GM12878 (cell line): ENCODE measurements around the gene PDZRN4. TPM values are rescaled to one million over a fixed set of nuclear protein-coding genes. Genes with fewer than 3 reads are reported as not detected.

Experiments used
- ATAC-seq: fragments of 200-7000 bp; cut with Tn5 transposase; 3 replicates; pipeline ENCODE4 v1.9.1; 2020; ENCODE audit warnings: mild to moderate bottlenecking, moderate library complexity
- BruUV-seq: library from RNA; stranded (reverse); fragments of 400-500 nt; replicated peaks from 2 replicates; lab custom pipeline; 2021; lab: Mats Ljungman, UMichigan
- CTCF ChIA-PET: fragments of 300-600 bp; sonication (Branson Sonifier 250); formaldehyde crosslinking; extraction: SDS; loops from one replicate; lab custom pipeline; 2021; ENCODE audit warnings: inconsistent platforms; lab: Yijun Ruan, JAX
- POLR2A ChIA-PET: fragments of 350-600 bp; formaldehyde crosslinking; extraction: SDS; loops from one replicate; lab custom pipeline; 2021; ENCODE audit warnings: inconsistent platforms; lab: Charles Lee
- RAD21 ChIA-PET: fragments of 300-600 bp; sonication (Branson Sonifier 250); formaldehyde crosslinking; loops from one replicate; lab custom pipeline; 2023; ENCODE audit warnings: antibody characterized with exemption; ENCODE audit not compliant: unreplicated experiment; lab: Charles Lee
- SMC1A ChIA-PET: fragments of 300-600 bp; sonication (Branson Sonifier 250); formaldehyde crosslinking; loops from one replicate; lab custom pipeline; 2023; ENCODE audit not compliant: unreplicated experiment, uncharacterized antibody; lab: Charles Lee
- DNase-seq: peaks from one replicate; pipeline ENCODE4 v3.0.0-alpha.2; 2011; ENCODE audit warnings: low read depth, low spot score
- FAIRE-seq: peaks from 3 replicates; lab custom pipeline; 2011; peaks lifted over from hg19 to GRCh38; lab: Jason Lieb, UNC
- H2AFZ ChIP-seq: 2 replicates; pipeline ENCODE4 v1.6.0; 2011; ENCODE audit warnings: low read depth, low read length, control low read depth; ENCODE audit not compliant: control insufficient read depth
- H3K27ac ChIP-seq: 2 replicates; pipeline ENCODE4 v1.5.1; 2011; ENCODE audit warnings: control low read depth; ENCODE audit not compliant: control insufficient read depth, insufficient read depth
- H3K27me3 ChIP-seq, 2 experiments: replicated peaks in 1 of 2; 2 replicates each; pipeline versions ENCODE4 v1.6.0 to v1.6.1; 2011; ENCODE audit warnings: low read length in 1 of 2; ENCODE audit not compliant: control insufficient read depth in 2 of 2, insufficient read depth in 2 of 2
- H3K36me3 ChIP-seq, 2 experiments: 2 replicates each; pipeline ENCODE4 v1.5.1; 2011; ENCODE audit warnings: low read length in 1 of 2; ENCODE audit not compliant: control insufficient read depth in 2 of 2, insufficient read depth in 2 of 2
- H3K4me1 ChIP-seq: 2 replicates; pipeline ENCODE4 v1.6.1; 2011; ENCODE audit warnings: mild to moderate bottlenecking, low read length, moderate library complexity, mixed read lengths; ENCODE audit not compliant: control insufficient read depth, insufficient read depth
- H3K4me2 ChIP-seq: 2 replicates; pipeline ENCODE4 v1.6.0; 2011; ENCODE audit warnings: control low read depth; ENCODE audit not compliant: control insufficient read depth, insufficient read depth
- H3K4me3 ChIP-seq: fragments of 200-600 bp; sonication (generic); 2 replicates; pipeline ENCODE4 v1.5.1; 2016
- H3K79me2 ChIP-seq: 2 replicates; pipeline ENCODE4 v1.6.0; 2011; ENCODE audit warnings: low read length; ENCODE audit not compliant: control insufficient read depth, insufficient read depth
- H3K9ac ChIP-seq: 2 replicates; pipeline ENCODE4 v1.8.0; 2011; ENCODE audit warnings: low read length, control low read depth, mixed read lengths; ENCODE audit not compliant: control insufficient read depth, insufficient read depth
- H3K9me3 ChIP-seq: replicated peaks from 3 replicates; pipeline ENCODE4 v1.5.1; 2011; ENCODE audit warnings: mild to moderate bottlenecking, low read length; ENCODE audit not compliant: control insufficient read depth, insufficient read depth
- H4K20me1 ChIP-seq: 2 replicates; pipeline ENCODE4 v1.6.0; 2011; ENCODE audit not compliant: control insufficient read depth, insufficient read depth
- CREB1 ChIP-seq: IDR thresholded peaks from 2 replicates; pipeline ENCODE4 v1.6.1; 2012; ENCODE audit warnings: low read depth, mild to moderate bottlenecking, inconsistent platforms
- RBBP5 ChIP-seq: fragments of 200-600 bp; sonication (generic); conservative IDR thresholded peaks from 2 replicates; pipeline ENCODE4 v1.6.1; 2016
- STAT1 ChIP-seq: fragments of 450-650 bp; conservative IDR thresholded peaks from 2 replicates; pipeline ENCODE4 v1.6.1; 2014; ENCODE audit warnings: antibody characterized with exemption, mild to moderate bottlenecking
- SUZ12 ChIP-seq: fragments of 200-600 bp; sonication (generic); IDR thresholded peaks from one replicate; pipeline ENCODE4 v1.6.1; 2018; ENCODE audit warnings: antibody characterized with exemption, mild to moderate bottlenecking; ENCODE audit not compliant: unreplicated experiment
- YY1 ChIP-seq: IDR thresholded peaks from 2 replicates; pipeline ENCODE4 v1.6.1; 2011; ENCODE audit warnings: low read depth, mild to moderate bottlenecking, low read length
- WGBS: methylation state at CpG from one replicate; pipeline ENCODE4 v1.1.6; 2016; ENCODE audit warnings: low lambda C conversion rate; ENCODE audit not compliant: insufficient replicate concordance, insufficient coverage; ENCODE audit errors: missing lambda C conversion rate; 5-methylcytosine and 5-hydroxymethylcytosine counted together
- in situ Hi-C: fragments of 300-500 bp; cut with MboI; formaldehyde crosslinking; loops from 9 replicates; pipeline ENCODE4 v1.14.3; 2018; ENCODE audit warnings: mixed read lengths
- intact Hi-C: fragments of 100-400 bp; cut with micrococcal nuclease; formaldehyde crosslinking; loops from one replicate; pipeline ENCODE4 v1.14.2; 2022; ENCODE audit not compliant: unreplicated experiment
- polyA plus RNA-seq, 11 experiments: library from polyadenylated mRNA; depleted of rRNA in 4 of 11; unstranded in 6 of 11; stranded (reverse) in 5 of 11; fragments of >200 nt; fragmentation: Nextera tagmentation in 4 of 11; fragmentation: Illumina TruSeq in 1 of 11; extraction: Ambion mirVana in 4 of 11; extraction: Trizol in 1 of 11; gene quantifications; 1 replicate in 1 of 11; 2 replicates in 10 of 11; pipeline versions ENCODE4 v1.2.1 to v1.2.3, GENCODE V29; 2011 to 2016; ENCODE audit warnings: inconsistent platforms in 2 of 11, missing spikeins in 2 of 11, low read depth in 1 of 11
- total RNA-seq, 4 experiments: library from RNA; depleted of rRNA in 3 of 4; stranded (reverse); fragments of >200 nt in 3 of 4; fragmentation: Illumina TruSeq in 1 of 4; extraction: Trizol in 1 of 4; gene quantifications; 2 replicates each; pipeline versions ENCODE4 v1.2.1 to v1.2.3, GENCODE V29; 2013 to 2021
- TF ChIP-seq, protein P1 (sequence below): fragments of 450-650 bp; IDR thresholded peaks from 2 replicates; pipeline ENCODE4 v1.6.1; 2017; ENCODE audit warnings: mild to moderate bottlenecking, low read depth, inconsistent platforms; ENCODE audit not compliant: poor library complexity, severe bottlenecking
- TF ChIP-seq, protein P2 (sequence below): fragments of 450-650 bp; IDR thresholded peaks from 2 replicates; pipeline ENCODE4 v1.6.1; 2017; ENCODE audit warnings: borderline replicate concordance

Gene PDZRN4
- total and polyA plus RNA-seq, 10 of the 15 experiments (the other 5 are each of a cell fraction or from before 2014, with no cell fraction given), result 0.03 TPM; not detected in 9

- DNase-seq (no peak), ATAC-seq (no peak), FAIRE-seq (no peak)
- Histone ChIP-seq H2AFZ (no peak overlapping the region), H3K27ac (no peak overlapping the region), H3K9me3 (no peaks in the 10 kb centered on the region), H3K27me3 (no peaks in the 10 kb centered on the region), H3K4me3 (no peak overlapping the region), H3K9ac (no peak overlapping the region), H3K4me1 (no peaks in the 10 kb centered on the region), H3K79me2 (no peaks in the 10 kb centered on the region), H3K4me2 (no peak overlapping the region), H4K20me1 (no peaks in the 10 kb centered on the region), H3K36me3 (no peaks in the 10 kb centered on the region)
- POLR2A ChIA-PET, result no interaction called here
- TF ChIP-seq, protein P1, sequence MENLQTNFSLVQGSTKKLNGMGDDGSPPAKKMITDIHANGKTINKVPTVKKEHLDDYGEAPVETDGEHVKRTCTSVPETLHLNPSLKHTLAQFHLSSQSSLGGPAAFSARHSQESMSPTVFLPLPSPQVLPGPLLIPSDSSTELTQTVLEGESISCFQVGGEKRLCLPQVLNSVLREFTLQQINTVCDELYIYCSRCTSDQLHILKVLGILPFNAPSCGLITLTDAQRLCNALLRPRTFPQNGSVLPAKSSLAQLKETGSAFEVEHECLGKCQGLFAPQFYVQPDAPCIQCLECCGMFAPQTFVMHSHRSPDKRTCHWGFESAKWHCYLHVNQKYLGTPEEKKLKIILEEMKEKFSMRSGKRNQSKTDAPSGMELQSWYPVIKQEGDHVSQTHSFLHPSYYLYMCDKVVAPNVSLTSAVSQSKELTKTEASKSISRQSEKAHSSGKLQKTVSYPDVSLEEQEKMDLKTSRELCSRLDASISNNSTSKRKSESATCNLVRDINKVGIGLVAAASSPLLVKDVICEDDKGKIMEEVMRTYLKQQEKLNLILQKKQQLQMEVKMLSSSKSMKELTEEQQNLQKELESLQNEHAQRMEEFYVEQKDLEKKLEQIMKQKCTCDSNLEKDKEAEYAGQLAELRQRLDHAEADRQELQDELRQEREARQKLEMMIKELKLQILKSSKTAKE, result no peak
- no peak for TF ChIP-seq RBBP5
- TF ChIP-seq, protein P2, sequence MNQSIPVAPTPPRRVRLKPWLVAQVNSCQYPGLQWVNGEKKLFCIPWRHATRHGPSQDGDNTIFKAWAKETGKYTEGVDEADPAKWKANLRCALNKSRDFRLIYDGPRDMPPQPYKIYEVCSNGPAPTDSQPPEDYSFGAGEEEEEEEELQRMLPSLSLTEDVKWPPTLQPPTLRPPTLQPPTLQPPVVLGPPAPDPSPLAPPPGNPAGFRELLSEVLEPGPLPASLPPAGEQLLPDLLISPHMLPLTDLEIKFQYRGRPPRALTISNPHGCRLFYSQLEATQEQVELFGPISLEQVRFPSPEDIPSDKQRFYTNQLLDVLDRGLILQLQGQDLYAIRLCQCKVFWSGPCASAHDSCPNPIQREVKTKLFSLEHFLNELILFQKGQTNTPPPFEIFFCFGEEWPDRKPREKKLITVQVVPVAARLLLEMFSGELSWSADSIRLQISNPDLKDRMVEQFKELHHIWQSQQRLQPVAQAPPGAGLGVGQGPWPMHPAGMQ, result no peak
- TF ChIP-seq STAT1, result no peak
- TF ChIP-seq YY1, result no peak
- TF ChIP-seq SUZ12, result no peak
- no peak for TF ChIP-seq CREB1
- no TSS peak for BruUV-seq
- CTCF ChIA-PET, result no interaction called here
- intact Hi-C loops (no loop called here), in situ Hi-C loops (no loop called here)
- 67% methylated on average over 8 of the region's 8 CpGs for WGBS
- SMC1A ChIA-PET, result no interaction called here
- RAD21 ChIA-PET, result no interaction called here
Observed at GRCh38 chr12:41344776-41345470, 156.8 kb downstream of the PDZRN4 start.
